Parathyroid adenoma (tissue), 2 donors: Measurements from ENCODE around the gene ZBED1.
"Not testable (repeated sequence)": the region's sequence is repeated elsewhere in the genome, so short reads cannot be mapped to it uniquely, and the experiment has no call there.

Source experiments
- H2AFZ ChIP-seq: fragments of 300-600 bp; sonication (generic); one replicate; pipeline ENCODE4 v1.7.0; 2017; ENCODE audit warnings: antibody characterized with exemption, mild to moderate bottlenecking
- H3K27ac ChIP-seq: fragments of 300-600 bp; sonication (generic); one replicate; pipeline ENCODE4 v1.7.0; 2017
- H3K27me3 ChIP-seq: fragments of 300-600 bp; sonication (generic); one replicate; pipeline ENCODE4 v1.7.0; 2017; ENCODE audit warnings: low read length; ENCODE audit not compliant: control insufficient read depth, insufficient read depth
- H3K36me3 ChIP-seq: fragments of 300-600 bp; sonication (generic); one replicate; pipeline ENCODE4 v1.7.0; 2017; ENCODE audit warnings: low read length; ENCODE audit not compliant: control insufficient read depth, insufficient read depth
- H3K4me1 ChIP-seq: fragments of 300-600 bp; sonication (generic); one replicate; pipeline ENCODE4 v1.7.0; 2017; ENCODE audit warnings: control low read depth
- H3K4me2 ChIP-seq: fragments of 300-600 bp; sonication (generic); one replicate; pipeline ENCODE4 v1.7.0; 2017; ENCODE audit warnings: low read length
- H3K4me3 ChIP-seq: fragments of 300-600 bp; sonication (generic); one replicate; pipeline ENCODE4 v1.7.0; 2017; ENCODE audit warnings: low read depth, low read length
- H3K79me2 ChIP-seq: fragments of 300-600 bp; sonication (generic); one replicate; pipeline ENCODE4 v1.7.0; 2017; ENCODE audit warnings: control low read depth
- H3K9ac ChIP-seq: fragments of 300-600 bp; sonication (generic); one replicate; pipeline ENCODE4 v1.7.0; 2017; ENCODE audit warnings: mild to moderate bottlenecking
- H3K9me3 ChIP-seq: fragments of 300-600 bp; sonication (generic); one replicate; pipeline ENCODE4 v1.7.0; 2017; ENCODE audit warnings: low read length; ENCODE audit not compliant: control insufficient read depth
- CTCF ChIP-seq: fragments of 300-600 bp; sonication (generic); IDR thresholded peaks from one replicate; pipeline ENCODE4 v1.7.0; 2017; ENCODE audit warnings: antibody characterized with exemption, mild to moderate bottlenecking
- donor health status: primary hyperparathyroidism.

The ZBED1 gene

GRCh38 chrX:2539586-2539985 lies 38.8 kb upstream of the ZBED1 start:
- Histone ChIP-seq H3K27ac (no peak overlapping the region), H3K27me3 (no peaks in the 10 kb centered on the region)

GRCh38 chrX:2538031-2538757 lies 37.4 kb upstream of the ZBED1 start:
- Histone ChIP-seq H3K27ac (no peak overlapping the region), H3K4me3 (no peak overlapping the region), H3K4me1 (no peaks in the 10 kb centered on the region), H3K9ac (no peak overlapping the region), H3K4me2 (no peak overlapping the region), H3K36me3 (no peaks in the 10 kb centered on the region), H3K9me3 (no peaks in the 10 kb centered on the region), H3K79me2 (no peaks in the 10 kb centered on the region), H2AFZ (no peak overlapping the region), H3K27me3 (no peaks in the 10 kb centered on the region)
- TF ChIP-seq CTCF = no peak

More at GRCh38 chrX:2539586-2539985, 38.8 kb upstream of the ZBED1 start:
- Histone ChIP-seq H3K4me3 (no peak overlapping the region), H3K4me2 (no peak overlapping the region), H3K79me2 (no peaks in the 10 kb centered on the region), H3K4me1 (no peaks in the 10 kb centered on the region), H3K36me3 (no peaks in the 10 kb centered on the region), H3K9me3 (no peaks in the 10 kb centered on the region), H3K9ac (no peak overlapping the region), H2AFZ (no peak overlapping the region)
- TF ChIP-seq CTCF = no peak

- Histone ChIP-seq H3K27ac (no peak overlapping the region), H2AFZ (no peak overlapping the region), H3K4me2 (no peak overlapping the region), H3K4me3 (no peak overlapping the region), H3K9ac (no peak overlapping the region), H3K9me3 (no peaks in the 10 kb centered on the region), H3K27me3 (no peaks in the 10 kb centered on the region), H3K36me3 (no peaks in the 10 kb centered on the region), H3K4me1 (no peaks in the 10 kb centered on the region), H3K79me2 (no peaks in the 10 kb centered on the region)
- TF ChIP-seq CTCF = no peak
These were observed 36.2 kb upstream of the ZBED1 start for GRCh38 chrX:2536974-2537373.

- Histone ChIP-seq H3K27me3 (no peaks in the 10 kb centered on the region), H3K36me3 (no peaks in the 10 kb centered on the region), H3K4me3 (no peak overlapping the region), H3K4me1 (no peaks in the 10 kb centered on the region), H3K4me2 (no peak overlapping the region), H3K79me2 (no peaks in the 10 kb centered on the region), H3K9me3 (no peaks in the 10 kb centered on the region), H2AFZ (no peak overlapping the region), H3K27ac (no peak overlapping the region), H3K9ac (no peak overlapping the region)
- TF ChIP-seq CTCF = no peak
These were observed 35.4 kb upstream of the ZBED1 start for GRCh38 chrX:2536141-2536540.

GRCh38 chrX:2534261-2535021 lies 33.7 kb upstream of the ZBED1 start:
- H3K36me3 ChIP-seq, H3K27ac ChIP-seq, H3K4me3 ChIP-seq, H3K4me2 ChIP-seq, H3K79me2 ChIP-seq, H3K9me3 ChIP-seq, H2AFZ ChIP-seq, H3K27me3 ChIP-seq, H3K4me1 ChIP-seq, H3K9ac ChIP-seq: not testable (repeated sequence)
